ENCODE measurements around the gene ZFYVE19. TPM values are rescaled to one million over a fixed set of nuclear protein-coding genes. Genes with fewer than 3 reads are reported as not detected.

ZFYVE19 gene
- polyA plus RNA-seq, 3 donors: 8.2 to 62.9 (median 10.3) TPM

GRCh38 chr15:40838756-40839155, 31.9 kb downstream of the ZFYVE19 start:
- no peak overlapping the region for H3K27ac Mint-ChIP-seq

DNA sequence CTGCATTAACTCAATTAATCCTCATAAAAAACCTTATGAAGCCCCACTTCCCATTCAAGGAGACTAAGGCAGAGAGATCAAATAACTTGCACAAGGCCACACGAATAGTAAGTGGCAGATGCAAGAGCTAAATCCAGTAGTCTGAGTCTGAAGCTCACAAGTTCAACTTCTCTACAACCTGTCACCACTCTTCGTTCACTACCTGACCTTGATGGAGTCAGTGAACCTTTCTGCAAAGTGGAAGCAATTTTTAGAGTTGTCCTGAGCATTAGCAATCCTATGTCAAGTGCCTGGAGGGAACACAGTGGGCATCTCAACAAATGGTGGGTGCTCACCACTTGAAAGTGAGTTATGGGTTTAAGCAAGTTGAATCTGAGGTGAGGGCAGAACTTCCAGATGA, 34.9 kb downstream of the ZFYVE19 start:
- Histone ChIP-seq H3K9ac (ENCODE audit: insufficient read depth, low read length, poor library complexity, severe bottlenecking) (no peak overlapping the region), H3K9me3 (replicated peaks in 1 of 2; ENCODE audit: control insufficient read depth in 1 of 2, insufficient read depth in 1 of 2, low read length in 2 of 2) (peaks cover 0 to 2% of the 10 kb centered on the region in 2 donors)

More at GRCh38 chr15:40838756-40839155, 31.9 kb downstream of the ZFYVE19 start:
- no peak overlapping the region for H3K4me2 ChIP-seq (replicated peaks; ENCODE audit: extremely low read depth, low read length, poor library complexity, severe bottlenecking)
- Mint-ChIP-seq H3K36me3 (peaks cover 0 to 3% of the 10 kb centered on the region in 2 donors), H3K9me3 (peaks cover 0 to 5% (median 2%) of the 10 kb centered on the region in 7 donors), H3K27me3 (ENCODE audit: low read depth in 3 of 3) (peaks cover 8 to 22% (median 12%) of the 10 kb centered on the region in 3 donors), H3K4me1 (peaks cover 4% of the 10 kb centered on the region), H3K4me3 (no peak overlapping the region)
- WGBS (ENCODE audit: insufficient coverage): no CpG with 5 or more reads among the region's 5 CpGs
- H2AFZ ChIP-seq (ENCODE audit: insufficient read depth, low read depth, low read length, poor library complexity, severe bottlenecking): no peak overlapping the region
- no peak overlapping the region for H3K27ac ChIP-seq (ENCODE audit: low read depth in 1 of 2, low read length in 2 of 2)
- H4K20me1 ChIP-seq (ENCODE audit: insufficient read depth, low read length): no peaks in the 10 kb centered on the region
- peaks cover 0 to 3% of the 10 kb centered on the region in 2 donors for H3K4me1 ChIP-seq (ENCODE audit: control insufficient read depth in 1 of 2, insufficient read depth in 2 of 2, low read length in 2 of 2)
- no peaks in the 10 kb centered on the region for H3K79me2 ChIP-seq (ENCODE audit: insufficient read depth, low read length)
- no peak overlapping the region for H3K9ac ChIP-seq (ENCODE audit: insufficient read depth, low read length, poor library complexity, severe bottlenecking)
- intact Hi-C loops (cut with micrococcal nuclease): no loop called here
- DNase-seq: no peak
- TF ChIP-seq, protein P1, sequence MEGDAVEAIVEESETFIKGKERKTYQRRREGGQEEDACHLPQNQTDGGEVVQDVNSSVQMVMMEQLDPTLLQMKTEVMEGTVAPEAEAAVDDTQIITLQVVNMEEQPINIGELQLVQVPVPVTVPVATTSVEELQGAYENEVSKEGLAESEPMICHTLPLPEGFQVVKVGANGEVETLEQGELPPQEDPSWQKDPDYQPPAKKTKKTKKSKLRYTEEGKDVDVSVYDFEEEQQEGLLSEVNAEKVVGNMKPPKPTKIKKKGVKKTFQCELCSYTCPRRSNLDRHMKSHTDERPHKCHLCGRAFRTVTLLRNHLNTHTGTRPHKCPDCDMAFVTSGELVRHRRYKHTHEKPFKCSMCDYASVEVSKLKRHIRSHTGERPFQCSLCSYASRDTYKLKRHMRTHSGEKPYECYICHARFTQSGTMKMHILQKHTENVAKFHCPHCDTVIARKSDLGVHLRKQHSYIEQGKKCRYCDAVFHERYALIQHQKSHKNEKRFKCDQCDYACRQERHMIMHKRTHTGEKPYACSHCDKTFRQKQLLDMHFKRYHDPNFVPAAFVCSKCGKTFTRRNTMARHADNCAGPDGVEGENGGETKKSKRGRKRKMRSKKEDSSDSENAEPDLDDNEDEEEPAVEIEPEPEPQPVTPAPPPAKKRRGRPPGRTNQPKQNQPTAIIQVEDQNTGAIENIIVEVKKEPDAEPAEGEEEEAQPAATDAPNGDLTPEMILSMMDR (IDR thresholded peaks at IDR 0.05): no peak
- no peaks in the 10 kb centered on the region for H3K36me3 ChIP-seq (replicated peaks in 1 of 2; ENCODE audit: control insufficient read depth in 1 of 2, insufficient read depth in 2 of 2, low read length in 2 of 2)
- peaks cover 6 to 17% of the 10 kb centered on the region in 2 donors for H3K27me3 ChIP-seq (ENCODE audit: control insufficient read depth in 2 of 2, insufficient read depth in 2 of 2, low read length in 2 of 2)
- H3K9me3 ChIP-seq (replicated peaks in 1 of 2; ENCODE audit: control insufficient read depth in 1 of 2, insufficient read depth in 1 of 2, low read length in 2 of 2): peaks cover 0 to 2% of the 10 kb centered on the region in 2 donors
- H3K4me3 ChIP-seq (replicated peaks in 1 of 3; ENCODE audit: low read depth in 2 of 3, low read length in 3 of 3): no peak overlapping the region

More for the DNA sequence above, 34.9 kb downstream of the ZFYVE19 start:
- H3K27ac Mint-ChIP-seq: no peak overlapping the region
- intact Hi-C loops (cut with micrococcal nuclease): no loop called here
- H3K79me2 ChIP-seq (ENCODE audit: insufficient read depth, low read length): no peaks in the 10 kb centered on the region
- TF ChIP-seq, protein P1 (IDR thresholded peaks at IDR 0.05): no peak
- H3K27me3 Mint-ChIP-seq (ENCODE audit: low read depth in 3 of 3): peaks cover 12 to 37% (median 18%) of the 10 kb centered on the region in 3 donors
- H3K36me3 ChIP-seq (replicated peaks in 1 of 2; ENCODE audit: control insufficient read depth in 1 of 2, insufficient read depth in 2 of 2, low read length in 2 of 2): no peaks in the 10 kb centered on the region
- H3K36me3 Mint-ChIP-seq: peaks cover 0 to 7% of the 10 kb centered on the region in 2 donors
- no peak overlapping the region for H2AFZ ChIP-seq (ENCODE audit: insufficient read depth, low read depth, low read length, poor library complexity, severe bottlenecking)
- no peak overlapping the region for H3K4me3 Mint-ChIP-seq
- peaks cover 0 to 6% (median 2%) of the 10 kb centered on the region in 7 donors for H3K9me3 Mint-ChIP-seq
- WGBS (ENCODE audit: insufficient coverage): no CpG with 5 or more reads among the region's 2 CpGs
- no peak overlapping the region for H3K4me2 ChIP-seq (replicated peaks; ENCODE audit: extremely low read depth, low read length, poor library complexity, severe bottlenecking)
- peaks cover 24 to 33% of the 10 kb centered on the region in 2 donors for H3K4me1 ChIP-seq (ENCODE audit: control insufficient read depth in 1 of 2, insufficient read depth in 2 of 2, low read length in 2 of 2)
- no peak overlapping the region for H3K4me3 ChIP-seq (replicated peaks in 1 of 3; ENCODE audit: low read depth in 2 of 3, low read length in 3 of 3)
- no peak overlapping the region for H3K27ac ChIP-seq (ENCODE audit: low read depth in 1 of 2, low read length in 2 of 2)
- H3K4me1 Mint-ChIP-seq: peaks cover 24% of the 10 kb centered on the region
- no peak for DNase-seq
- H4K20me1 ChIP-seq (ENCODE audit: insufficient read depth, low read length): no peaks in the 10 kb centered on the region
- H3K27me3 ChIP-seq (ENCODE audit: control insufficient read depth in 2 of 2, insufficient read depth in 2 of 2, low read length in 2 of 2): peaks cover 6 to 17% of the 10 kb centered on the region in 2 donors

Data from CD14-positive monocyte (primary cell).